ENCODE results near the gene ETHE1.

GRCh38 chr19:43570174-43570791 is 43.3 kb upstream of the ETHE1 start:
- TF ChIP-seq CTCF (conservative IDR thresholded peaks at IDR 0.05; ENCODE audit: low read depth, low read length) (no peak), EZH2 (IDR thresholded peaks at IDR 0.05; ENCODE audit: borderline replicate concordance, low read depth, low read length, poor library complexity, severe bottlenecking) (no peak)
